ENCODE results near the gene RNF17. TPM values are rescaled to one million over a fixed set of nuclear protein-coding genes. Genes with fewer than 3 reads are reported as not detected.
A peak's percentile ranks its signal among the peaks of the same experiment; 100 is the strongest.
"Not testable (repeated sequence)": the region's sequence is repeated elsewhere in the genome, so short reads cannot be mapped to it uniquely, and the experiment has no call there.

The RNF17 gene
- total RNA-seq (2014; rRNA removed; shearing (Covaris generic)), result not detected in 2 replicates

GRCh38 chr13:24763596-24764275, at the start of gene RNF17:
Gene RNF17, plus strand, starts transcription at chr13:24764169. Its CDS starts 35 bp downstream, at chr13:24764204.
- DNase-seq (ENCODE audit: low spot score), result no peak

GRCh38 chr13:24716011-24716410, 48.0 kb upstream of the RNF17 start:
- no peak for DNase-seq (ENCODE audit: low spot score)

GRCh38 chr13:24716446-24716845, 47.5 kb upstream of the RNF17 start:
- DNase-seq (ENCODE audit: low spot score), result no peak

GRCh38 chr13:24717217-24717616, 46.8 kb upstream of the RNF17 start:
- no peak for DNase-seq (ENCODE audit: low spot score)

- DNase-seq (ENCODE audit: low spot score), result no peak
These were observed 45.6 kb upstream of the RNF17 start for GRCh38 chr13:24718192-24718965.

GRCh38 chr13:24719139-24719538, 44.8 kb upstream of the RNF17 start:
- DNase-seq (ENCODE audit: low spot score), result no peak

- DNase-seq (ENCODE audit: low spot score), result no peak
These were observed 40.8 kb upstream of the RNF17 start for GRCh38 chr13:24723206-24723605.

- DNase-seq (ENCODE audit: low spot score), result no peak
These were observed 39.3 kb upstream of the RNF17 start for GRCh38 chr13:24724714-24725113.

GRCh38 chr13:24725379-24725778, 38.6 kb upstream of the RNF17 start:
- DNase-seq (ENCODE audit: low spot score), result no peak

- DNase-seq (ENCODE audit: low spot score), result peak; percentile 73
These were observed 36.0 kb upstream of the RNF17 start for GRCh38 chr13:24727731-24728601.

GRCh38 chr13:24730873-24731567, 32.9 kb upstream of the RNF17 start:
- not testable (repeated sequence) for DNase-seq (ENCODE audit: low spot score)

GRCh38 chr13:24734950-24735349, 29.0 kb upstream of the RNF17 start:
- no peak for DNase-seq (ENCODE audit: low spot score)

- no peak for DNase-seq (ENCODE audit: low spot score)
These were observed 26.9 kb upstream of the RNF17 start for GRCh38 chr13:24737042-24737441.

GRCh38 chr13:24738366-24738847, 25.6 kb upstream of the RNF17 start:
- no peak for DNase-seq (ENCODE audit: low spot score)

- no peak for DNase-seq (ENCODE audit: low spot score)
These were observed 23.7 kb upstream of the RNF17 start for GRCh38 chr13:24740014-24740890.

GRCh38 chr13:24741016-24741662, 22.8 kb upstream of the RNF17 start:
- DNase-seq (ENCODE audit: low spot score), result peak; percentile 8

- no peak for DNase-seq (ENCODE audit: low spot score)
These were observed 22.2 kb upstream of the RNF17 start for GRCh38 chr13:24741791-24742190.

- DNase-seq (ENCODE audit: low spot score), result no peak
These were observed 21.7 kb upstream of the RNF17 start for GRCh38 chr13:24742294-24742693.

- no peak for DNase-seq (ENCODE audit: low spot score)
These were observed 21.0 kb upstream of the RNF17 start for GRCh38 chr13:24742977-24743376.

GRCh38 chr13:24744247-24744646, 19.7 kb upstream of the RNF17 start:
- no peak for DNase-seq (ENCODE audit: low spot score)
